HepG2 (cell line): ENCODE data around the gene NRG2. TPM values are rescaled to one million over a fixed set of nuclear protein-coding genes. Genes with fewer than 3 reads are reported as not detected.

Source experiments
- ATAC-seq: fragments of 200-7000 bp; cut with Tn5 transposase; 3 replicates; pipeline ENCODE4 v1.9.1; 2020; ENCODE audit warnings: mild to moderate bottlenecking, moderate library complexity
- BruUV-seq: library from RNA; stranded (reverse); fragments of 400-500 nt; replicated peaks from 2 replicates; lab custom pipeline; 2021; lab: Mats Ljungman, UMichigan
- CTCF ChIA-PET: fragments of 300-600 bp; formaldehyde crosslinking; extraction: SDS; loops from one replicate; lab custom pipeline; 2021; ENCODE audit warnings: low total read pairs, inconsistent platforms, low intra/inter-chr PET ratio; lab: Yijun Ruan, JAX
- POLR2A ChIA-PET: fragments of 350-600 bp; sonication (Branson Sonifier 250); formaldehyde crosslinking; loops from one replicate; lab custom pipeline; 2020; ENCODE audit warnings: antibody characterized with exemption, inconsistent platforms; lab: Yijun Ruan, JAX
- DNase-seq: peaks from one replicate; pipeline ENCODE4 v3.0.0-alpha.2; 2015; ENCODE audit warnings: low spot score
- FAIRE-seq: peaks from 3 replicates; lab custom pipeline; 2011; peaks lifted over from hg19 to GRCh38; lab: Jason Lieb, UNC
- H2AFZ ChIP-seq: one replicate; pipeline ENCODE4 v1.6.1; 2011; ENCODE audit warnings: low read length, inconsistent platforms
- H3K27ac ChIP-seq: fragments of 300-600 bp; 3 replicates; pipeline ENCODE4 v1.8.0; 2011; ENCODE audit warnings: mixed run types, mild to moderate bottlenecking, mixed read lengths, low read length, inconsistent platforms; ENCODE audit not compliant: insufficient read depth; ENCODE audit errors: extremely low read length
- H3K27me3 ChIP-seq, 2 experiments: fragments of 200-600 bp in 1 of 2; 2 replicates in 1 of 2; 3 replicates in 1 of 2; pipeline versions ENCODE4 v1.6.0 to v1.8.0; 2011; ENCODE audit warnings: low read length in 2 of 2, mild to moderate bottlenecking in 2 of 2, moderate library complexity in 2 of 2, inconsistent platforms in 1 of 2; ENCODE audit not compliant: insufficient read depth in 2 of 2, control insufficient read depth in 1 of 2
- H3K36me3 ChIP-seq, 2 experiments: fragments of 200-600 bp in 1 of 2; replicated peaks in 1 of 2; 2 replicates in 1 of 2; 3 replicates in 1 of 2; pipeline versions ENCODE4 v1.5.1 to v1.8.0; 2011; ENCODE audit warnings: low read length in 2 of 2, inconsistent platforms in 1 of 2; ENCODE audit not compliant: insufficient read depth in 2 of 2, control insufficient read depth in 1 of 2
- H3K4me1 ChIP-seq: 2 replicates; pipeline ENCODE4 v1.5.1; 2012; ENCODE audit warnings: low read length, inconsistent platforms; ENCODE audit not compliant: insufficient read depth
- H3K4me2 ChIP-seq: 2 replicates; pipeline ENCODE4 v1.6.0; 2011; ENCODE audit warnings: low read depth, low read length, inconsistent platforms
- H3K4me3 ChIP-seq, 3 experiments: fragments of 200-600 bp in 1 of 3; sonication (generic), shearing (Covaris generic) in 1 of 3; replicated peaks in 1 of 3; 2 replicates each; pipeline ENCODE4 v1.5.1; 2011 to 2016; ENCODE audit warnings: low read length in 3 of 3, inconsistent platforms in 2 of 3, low read depth in 2 of 3, mild to moderate bottlenecking in 2 of 3, control low read depth in 1 of 3, mixed read lengths in 1 of 3; ENCODE audit not compliant: insufficient read depth in 1 of 3
- H3K79me2 ChIP-seq: one replicate; pipeline ENCODE4 v1.6.1; 2011; ENCODE audit warnings: low read length, inconsistent platforms; ENCODE audit not compliant: insufficient read depth
- H3K9ac ChIP-seq: 2 replicates; pipeline ENCODE4 v1.6.0; 2011; ENCODE audit warnings: mild to moderate bottlenecking, low read depth, low read length, inconsistent platforms; ENCODE audit not compliant: insufficient read depth
- H3K9me3 ChIP-seq: 2 replicates; pipeline ENCODE4 v1.5.1; 2012; ENCODE audit warnings: mild to moderate bottlenecking, low read length
- H4K20me1 ChIP-seq: 2 replicates; pipeline ENCODE4 v1.6.0; 2011; ENCODE audit warnings: inconsistent platforms, mild to moderate bottlenecking, low read length, moderate library complexity; ENCODE audit not compliant: insufficient read depth
- ATAD3A ChIP-seq: sonication (generic); formaldehyde crosslinking; IDR thresholded peaks from 2 replicates; pipeline ENCODE4 v1.4.0; 2020; ENCODE audit warnings: missing genetic modification reagents
- CEBPG ChIP-seq: IDR thresholded peaks from 2 replicates; pipeline ENCODE4 v1.6.1; 2016
- NCOA5 ChIP-seq: sonication (generic); formaldehyde crosslinking; IDR thresholded peaks from 2 replicates; pipeline ENCODE4 v1.4.0; 2020; ENCODE audit warnings: missing genetic modification reagents
- NFE2 ChIP-seq: sonication (generic); formaldehyde crosslinking; IDR thresholded peaks from 2 replicates; pipeline ENCODE4 v1.4.0; 2020; ENCODE audit warnings: missing genetic modification reagents
- NR2F1 ChIP-seq, 2 experiments: fragments of 450-650 bp in 1 of 2; formaldehyde crosslinking in 1 of 2; IDR thresholded peaks; 2 replicates each; pipeline versions ENCODE4 v1.5.0 to v1.6.1; 2016 to 2020; ENCODE audit warnings: mild to moderate bottlenecking in 1 of 2, missing compliant biosample characterization in 1 of 2, missing genetic modification reagents in 1 of 2, moderate library complexity in 1 of 2
- REXO4 ChIP-seq: sonication (generic); formaldehyde crosslinking; IDR thresholded peaks from 2 replicates; pipeline ENCODE4 v1.8.0; 2022; ENCODE audit warnings: missing genetic modification reagents, mild to moderate bottlenecking, borderline replicate concordance
- SIN3B ChIP-seq: fragments of 150-350 bp; IDR thresholded peaks from 2 replicates; pipeline ENCODE4 v1.6.1; 2014; ENCODE audit warnings: low read length
- ZBTB42 ChIP-seq: sonication (generic); formaldehyde crosslinking; IDR thresholded peaks from 2 replicates; pipeline ENCODE4 v1.5.0; 2020; ENCODE audit warnings: mild to moderate bottlenecking, missing genetic modification reagents
- ZNF318 ChIP-seq: sonication (generic); formaldehyde crosslinking; IDR thresholded peaks from 2 replicates; pipeline ENCODE4 v1.4.0; 2020; ENCODE audit warnings: mild to moderate bottlenecking, missing genetic modification reagents
- ZNF605 ChIP-seq: sonication (generic); formaldehyde crosslinking; IDR thresholded peaks from 2 replicates; pipeline ENCODE4 v1.8.0; 2022; ENCODE audit warnings: mild to moderate bottlenecking, missing genetic modification reagents
- ZSCAN31 ChIP-seq: sonication (generic); formaldehyde crosslinking; IDR thresholded peaks from 2 replicates; pipeline ENCODE4 v1.5.0; 2020; ENCODE audit warnings: low read depth, mild to moderate bottlenecking, missing genetic modification reagents
- WGBS: methylation state at CpG from one replicate; pipeline ENCODE4 v1.1.6; 2017; ENCODE audit warnings: low lambda C conversion rate; 5-methylcytosine and 5-hydroxymethylcytosine counted together
- in situ Hi-C: cut with HindIII; loops from 2 replicates; pipeline ENCODE4 v1.10.0; 2017; ENCODE audit warnings: low pct_unique_long_range_greater_than_20kb; ENCODE audit not compliant: extremely low pct_ligation_motif_present
- intact Hi-C: fragments of 100-400 bp; cut with micrococcal nuclease; formaldehyde crosslinking; loops from one replicate; pipeline ENCODE4 v1.10.0; 2022; ENCODE audit not compliant: unreplicated experiment
- polyA plus RNA-seq, 8 experiments: library from polyadenylated mRNA; depleted of rRNA in 3 of 8; stranded (reverse) in 7 of 8; unstranded in 1 of 8; fragments of >200 nt; fragmentation: Illumina TruSeq in 4 of 8; extraction: Trizol in 4 of 8; gene quantifications; 2 replicates each; pipeline versions ENCODE4 v1.2.1 to v1.2.3, GENCODE V29; 2011 to 2016; ENCODE audit warnings: low read depth in 4 of 8, missing spikeins in 1 of 8, mixed read lengths in 1 of 8; ENCODE audit not compliant: insufficient read depth in 1 of 8
- total RNA-seq, 5 experiments: library from RNA; depleted of rRNA; stranded (reverse); fragments of >200 nt; fragmentation: Illumina TruSeq; extraction: Trizol; gene quantifications; 2 replicates each; pipeline ENCODE4 v1.2.3, GENCODE V29; 2016; ENCODE audit warnings: low read depth in 1 of 5
- TF ChIP-seq, protein P1 (sequence below): sonication (generic); formaldehyde crosslinking; IDR thresholded peaks from 2 replicates; pipeline ENCODE4 v1.5.1; 2020; ENCODE audit warnings: missing genetic modification reagents, mild to moderate bottlenecking, borderline replicate concordance

NRG2 gene
- total and polyA plus RNA-seq, 2 of the 13 experiments (the other 11 are each of a cell fraction or from before 2014, with no cell fraction given), result not detected

DNA sequence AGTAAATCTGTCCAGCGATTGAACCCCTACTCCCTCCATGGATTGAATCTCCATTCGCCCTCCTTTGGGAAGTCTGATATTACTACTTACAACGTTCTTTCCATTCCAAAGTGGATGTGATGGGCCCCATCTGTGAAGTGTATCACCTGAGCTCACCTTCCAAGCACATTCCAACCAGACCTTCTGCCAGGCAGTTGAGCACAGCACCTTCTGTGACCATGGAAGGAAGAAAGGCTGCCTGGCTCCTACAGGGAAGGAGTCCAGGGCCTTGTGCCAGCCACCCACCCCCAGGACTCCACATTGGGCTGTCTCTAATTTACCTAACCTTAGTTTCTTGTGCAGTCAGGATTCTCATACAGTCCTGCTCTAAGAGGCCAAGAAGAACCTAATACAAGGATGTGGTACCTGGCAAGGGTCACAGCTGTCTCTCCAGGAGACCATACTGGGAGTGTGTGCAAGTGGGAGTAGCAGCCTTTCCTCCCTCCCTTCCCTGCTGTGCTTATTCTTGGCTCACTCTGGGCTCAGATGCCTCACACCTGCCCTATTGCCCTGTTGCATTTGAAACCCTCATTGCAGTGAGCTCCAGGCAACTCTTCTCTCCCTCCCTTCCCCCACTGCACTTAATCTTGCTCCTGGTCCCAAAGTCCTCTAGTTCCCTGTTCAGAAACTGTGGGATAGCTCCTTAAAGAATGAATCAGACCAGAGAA, 116.1 kb downstream of the NRG2 start:
- Histone ChIP-seq H3K36me3 (no peaks in the 10 kb centered on the region), H3K4me3 (no peak overlapping the region), H2AFZ (no peak overlapping the region), H3K9me3 (no peaks in the 10 kb centered on the region), H3K4me1 (no peaks in the 10 kb centered on the region), H4K20me1 (no peaks in the 10 kb centered on the region), H3K79me2 (no peaks in the 10 kb centered on the region), H3K4me2 (no peak overlapping the region), H3K9ac (no peak overlapping the region), H3K27me3 (peaks cover 0 to 24% of the 10 kb centered on the region in 2 experiments; a peak in 3 of 5 replicates), H3K27ac (no peak overlapping the region)
- ATAC-seq (no peak), FAIRE-seq (no peak), DNase-seq (no peak)
- in situ Hi-C loops (no loop called here), intact Hi-C loops (no loop called here)
- ChIA-PET POLR2A (no interaction called here), CTCF (no interaction called here)
- 7% methylated on average over 3 of the region's 3 CpGs for WGBS
- no TSS peak for BruUV-seq
- TF ChIP-seq ATAD3A (CRISPR knock-in tag), result no peak
- no peak for TF ChIP-seq ZBTB42 (CRISPR knock-in tag)
- no peak for TF ChIP-seq ZNF605
- no peak for TF ChIP-seq NFE2 (CRISPR knock-in tag)
- no peak for TF ChIP-seq REXO4
- TF ChIP-seq NCOA5 (CRISPR knock-in tag), result no peak
- no peak for TF ChIP-seq NR2F1 (CRISPR knock-in tag; IDR thresholded peaks at IDR 0.05)
- TF ChIP-seq ZSCAN31, result no peak
- TF ChIP-seq, protein P1, sequence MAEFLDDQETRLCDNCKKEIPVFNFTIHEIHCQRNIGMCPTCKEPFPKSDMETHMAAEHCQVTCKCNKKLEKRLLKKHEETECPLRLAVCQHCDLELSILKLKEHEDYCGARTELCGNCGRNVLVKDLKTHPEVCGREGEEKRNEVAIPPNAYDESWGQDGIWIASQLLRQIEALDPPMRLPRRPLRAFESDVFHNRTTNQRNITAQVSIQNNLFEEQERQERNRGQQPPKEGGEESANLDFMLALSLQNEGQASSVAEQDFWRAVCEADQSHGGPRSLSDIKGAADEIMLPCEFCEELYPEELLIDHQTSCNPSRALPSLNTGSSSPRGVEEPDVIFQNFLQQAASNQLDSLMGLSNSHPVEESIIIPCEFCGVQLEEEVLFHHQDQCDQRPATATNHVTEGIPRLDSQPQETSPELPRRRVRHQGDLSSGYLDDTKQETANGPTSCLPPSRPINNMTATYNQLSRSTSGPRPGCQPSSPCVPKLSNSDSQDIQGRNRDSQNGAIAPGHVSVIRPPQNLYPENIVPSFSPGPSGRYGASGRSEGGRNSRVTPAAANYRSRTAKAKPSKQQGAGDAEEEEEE (CRISPR knock-in tag), result no peak
- TF ChIP-seq SIN3B, result no peak
- no peak for TF ChIP-seq ZNF318 (CRISPR knock-in tag)
- TF ChIP-seq CEBPG (CRISPR knock-in tag), result no peak
